HG02884 (cell line): ENCODE data around the gene LYPD6B.
"Not testable (repeated sequence)": the region's sequence is repeated elsewhere in the genome, so short reads cannot be mapped to it uniquely, and the experiment has no call there.

Source experiments
- ATAC-seq: cut with Tn5 transposase; IDR thresholded peaks from one replicate; pipeline ENCODE4 v1.9.1; 2021; ENCODE audit warnings: mild to moderate bottlenecking, moderate library complexity; ENCODE audit not compliant: unreplicated experiment

Gene LYPD6B

DNA sequence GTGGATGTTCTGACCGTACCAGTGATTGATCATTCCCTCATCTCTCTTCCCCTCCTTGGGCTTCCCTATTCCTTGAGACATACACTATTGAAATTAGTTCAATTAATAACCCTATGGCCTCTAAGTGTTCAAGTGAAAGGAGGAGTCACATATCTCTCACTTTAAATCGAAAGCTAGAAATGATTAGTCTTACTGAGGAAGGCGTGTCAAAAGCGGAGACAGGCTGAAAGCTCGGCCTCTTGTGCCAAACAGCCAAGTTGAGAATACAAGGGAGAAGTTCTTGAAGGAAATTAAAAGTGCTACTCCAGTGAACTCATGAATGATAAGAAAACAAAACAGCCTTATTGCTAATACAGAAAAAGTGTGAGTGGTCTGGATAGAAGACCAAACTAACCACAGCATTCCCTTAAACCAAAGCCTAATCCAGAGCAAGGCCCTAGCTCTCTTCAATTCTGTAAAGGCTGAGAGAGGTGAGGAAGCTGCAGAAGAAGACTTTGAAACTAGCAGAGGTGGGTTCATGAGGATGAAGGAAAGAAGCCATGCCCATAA, 147.5 kb downstream of the LYPD6B start:
- no peak for ATAC-seq

GRCh38 chr2:149187057-149187456, 148.6 kb downstream of the LYPD6B start:
- no peak for ATAC-seq

GRCh38 chr2:149188291-149188690, 149.8 kb downstream of the LYPD6B start:
- ATAC-seq = no peak

GRCh38 chr2:149189769-149190168, 151.3 kb downstream of the LYPD6B start:
- no peak for ATAC-seq

DNA sequence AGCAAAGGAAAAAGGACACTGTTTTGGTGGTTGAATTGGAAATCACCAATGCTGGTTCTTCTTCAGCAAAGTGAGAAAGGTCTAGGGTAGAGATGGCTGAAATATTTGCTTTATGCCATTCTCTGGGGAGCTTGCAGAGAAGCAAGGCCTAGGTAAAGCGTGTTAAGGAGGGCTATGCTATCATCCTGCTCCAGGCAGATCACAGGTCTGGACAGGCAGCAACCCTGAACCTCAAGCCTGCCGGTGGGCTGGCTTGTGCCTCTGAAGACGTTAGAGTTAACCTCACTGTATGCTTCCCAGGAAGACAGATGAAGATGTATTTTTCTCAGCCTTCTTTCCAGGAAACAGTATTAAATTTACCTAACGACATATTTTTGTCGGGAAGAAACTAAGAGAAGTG, 153.4 kb downstream of the LYPD6B start:
- ATAC-seq = no peak

GRCh38 chr2:149192427-149192826, 153.9 kb downstream of the LYPD6B start:
- ATAC-seq = no peak

DNA sequence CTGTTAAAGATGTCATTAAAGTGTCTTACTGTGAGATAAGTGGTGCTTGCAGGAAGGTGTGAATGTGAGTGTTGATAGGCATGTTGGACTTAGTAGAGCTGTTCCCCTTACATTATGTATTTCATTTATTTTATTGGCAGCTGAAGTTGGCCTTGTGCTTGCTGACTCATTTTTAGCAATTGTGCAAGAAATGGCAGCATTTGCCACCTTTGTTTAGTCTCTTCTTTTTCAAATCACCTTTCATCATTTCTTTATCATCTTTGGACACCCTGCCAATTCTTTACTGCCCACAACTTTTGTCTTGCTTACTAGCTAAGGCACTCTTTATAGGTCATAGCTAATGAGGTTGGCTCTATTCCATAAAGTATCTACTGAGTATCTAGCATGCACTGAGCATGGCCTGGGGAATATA, 161.6 kb downstream of the LYPD6B start:
- ATAC-seq = no peak

- no peak for ATAC-seq
These were observed 166.2 kb downstream of the LYPD6B start for GRCh38 chr2:149204686-149205085.

DNA sequence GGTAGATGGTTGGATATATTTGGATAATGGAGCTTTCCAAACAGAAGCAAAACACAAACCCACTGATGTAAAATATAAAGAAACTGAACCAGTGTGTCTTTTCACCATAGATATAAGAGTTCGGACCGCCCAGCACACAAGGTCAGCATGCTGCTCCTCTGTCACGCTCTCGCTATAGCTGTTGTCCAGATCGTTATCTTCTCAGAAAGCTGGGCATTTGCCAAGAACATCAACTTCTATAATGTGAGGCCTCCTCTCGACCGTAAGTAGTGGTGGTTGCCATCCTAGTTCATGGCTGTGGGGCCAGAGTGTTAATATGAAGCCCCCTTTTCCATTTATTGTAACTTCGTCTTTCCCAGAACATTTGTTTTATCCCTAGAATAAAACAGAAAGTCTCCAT, 166.6 kb downstream of the LYPD6B start:
- no peak for ATAC-seq

- ATAC-seq = no peak
These were observed 175.4 kb downstream of the LYPD6B start for GRCh38 chr2:149213764-149214493.

GRCh38 chr2:149218497-149218896, 180.0 kb downstream of the LYPD6B start:
- ATAC-seq = no peak

DNA sequence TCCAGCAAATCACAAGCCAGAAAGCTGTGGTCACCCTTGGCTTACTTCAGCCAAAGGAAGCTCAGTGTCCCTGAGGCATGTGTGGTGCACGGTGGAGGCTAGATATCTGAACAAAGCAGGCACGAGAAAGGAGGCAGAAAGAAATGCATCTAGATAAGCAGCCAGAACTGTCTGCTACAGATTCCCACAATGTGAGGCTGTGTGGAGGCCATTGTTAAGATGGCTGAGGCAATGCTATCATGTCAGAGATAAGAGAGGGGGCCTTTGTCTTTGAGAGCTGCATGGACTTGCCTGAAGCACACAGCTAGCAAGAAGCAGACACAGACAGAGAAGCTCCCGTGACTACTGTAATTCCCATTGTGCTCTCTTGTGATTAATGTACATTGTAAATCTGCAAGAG, 181.4 kb downstream of the LYPD6B start:
- no peak for ATAC-seq

- no peak for ATAC-seq
These were observed 182.5 kb downstream of the LYPD6B start for GRCh38 chr2:149221002-149221401.

DNA sequence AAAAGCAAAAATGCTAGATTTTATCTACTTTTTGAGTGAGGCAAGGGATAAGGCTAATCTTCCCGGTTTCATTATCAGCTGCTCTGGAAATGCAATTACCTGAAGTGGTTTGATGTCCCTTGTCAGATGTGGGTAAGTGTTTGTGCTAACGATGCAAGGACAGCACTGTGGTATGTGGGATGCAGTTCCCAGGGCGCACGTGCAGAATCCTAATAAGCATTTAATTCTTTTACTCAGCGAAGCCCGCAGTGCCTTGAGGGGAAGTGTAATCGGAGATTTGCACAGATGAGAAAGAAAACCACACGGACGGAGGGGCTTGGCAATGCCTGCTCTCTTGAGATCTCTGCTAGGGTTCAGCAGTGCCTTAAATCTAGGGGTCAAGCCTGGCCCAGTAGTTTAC, 183.4 kb downstream of the LYPD6B start:
- ATAC-seq = no peak

DNA sequence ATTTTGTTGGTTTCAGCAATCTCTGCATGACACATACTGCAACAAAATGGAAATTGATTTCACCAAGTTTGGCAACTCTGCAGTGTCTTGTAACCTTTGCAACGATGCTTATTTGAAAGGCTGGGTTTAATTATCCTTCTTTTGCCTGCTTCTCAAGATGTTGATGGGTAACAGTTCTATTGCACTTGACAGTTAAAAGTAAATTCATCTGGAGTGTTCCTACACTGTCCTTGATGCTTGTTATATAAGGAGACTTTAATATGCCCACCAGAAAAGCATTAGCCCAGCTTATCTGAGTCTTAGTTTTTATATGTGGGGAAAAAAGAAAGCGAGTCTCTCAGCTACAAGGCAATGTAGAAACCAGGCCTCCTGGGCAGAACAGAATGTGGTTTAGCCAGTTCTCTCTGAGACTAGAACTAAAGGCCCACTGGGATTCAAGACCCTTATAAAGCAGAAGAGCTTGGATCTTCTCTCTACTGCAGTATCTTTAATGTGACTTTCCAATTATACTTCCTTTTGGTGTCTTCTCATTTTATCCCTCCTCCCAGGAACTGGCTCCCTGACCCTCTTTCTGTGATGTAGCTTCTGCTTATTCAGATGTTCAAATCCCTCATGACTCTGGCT, 185.1 kb downstream of the LYPD6B start:
- no peak for ATAC-seq

DNA sequence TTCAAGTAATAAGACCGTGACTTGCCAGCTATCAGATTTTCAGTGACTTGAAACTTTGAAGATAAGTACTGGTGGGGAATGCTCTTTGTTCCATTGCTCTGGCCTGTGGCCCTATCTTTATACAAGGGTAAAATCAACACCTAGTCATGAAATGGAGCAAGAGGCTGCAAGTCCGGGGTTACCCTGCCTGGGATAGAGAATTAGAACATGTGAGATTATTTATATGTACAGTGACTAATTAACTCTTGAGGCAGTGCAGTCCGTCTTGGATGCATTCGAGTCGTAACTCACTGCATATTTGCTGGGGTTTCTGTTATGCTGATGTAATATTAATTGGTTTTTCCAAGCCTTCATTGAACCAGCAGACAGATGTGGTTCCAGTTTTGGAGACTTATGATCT, 186.0 kb downstream of the LYPD6B start:
- ATAC-seq = no peak

- ATAC-seq = no peak
These were observed 186.9 kb downstream of the LYPD6B start for GRCh38 chr2:149225446-149225845.

- ATAC-seq = no peak
These were observed 188.3 kb downstream of the LYPD6B start for GRCh38 chr2:149226790-149227189.

DNA sequence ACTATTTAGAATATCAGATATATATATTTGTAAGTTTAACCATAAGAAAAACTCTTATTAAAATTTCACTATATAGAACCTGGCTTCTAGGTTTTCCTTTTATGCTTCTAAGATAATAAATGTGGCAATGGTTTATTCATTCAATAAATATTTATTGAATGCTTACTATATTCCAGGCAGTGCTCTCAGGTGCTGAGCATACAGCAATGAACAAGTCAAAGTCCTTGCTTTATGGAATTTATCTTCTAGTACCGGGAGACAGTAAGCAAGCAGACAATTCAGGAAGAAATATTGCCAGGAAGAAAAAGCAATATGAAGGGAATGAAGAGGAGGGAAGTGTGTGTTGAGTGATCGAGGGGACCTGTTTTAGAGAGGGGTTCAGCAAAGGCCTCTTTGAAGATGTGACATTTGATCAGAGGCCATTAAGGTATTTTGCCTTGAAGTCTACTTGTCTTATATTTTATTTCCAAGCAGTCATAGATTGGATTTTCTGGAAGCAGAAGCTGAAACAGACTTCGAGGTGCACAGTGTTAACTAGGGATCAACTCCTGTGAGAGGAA, 197.4 kb downstream of the LYPD6B start:
- no peak for ATAC-seq

DNA sequence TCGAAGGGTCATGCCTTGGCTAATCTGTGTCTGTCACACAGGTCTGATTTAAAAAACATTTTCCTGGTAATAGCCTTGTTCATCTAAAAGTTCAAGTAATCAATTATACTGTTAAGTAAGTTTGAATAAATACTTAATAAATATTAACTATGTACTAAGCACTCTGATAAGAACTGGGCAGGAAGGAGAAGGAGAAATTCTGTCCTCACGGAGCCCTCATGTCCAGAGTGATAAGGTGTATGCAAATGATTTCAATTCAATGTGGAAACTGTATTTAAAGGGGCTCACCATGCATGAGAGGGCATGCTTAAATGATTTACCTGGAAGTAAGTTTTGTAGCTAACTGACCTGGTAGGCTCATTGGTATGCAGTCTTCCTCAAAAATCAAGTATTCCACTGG, 197.9 kb downstream of the LYPD6B start:
- ATAC-seq = no peak

- no peak for ATAC-seq
These were observed 207.7 kb downstream of the LYPD6B start for GRCh38 chr2:149246186-149246585.

DNA sequence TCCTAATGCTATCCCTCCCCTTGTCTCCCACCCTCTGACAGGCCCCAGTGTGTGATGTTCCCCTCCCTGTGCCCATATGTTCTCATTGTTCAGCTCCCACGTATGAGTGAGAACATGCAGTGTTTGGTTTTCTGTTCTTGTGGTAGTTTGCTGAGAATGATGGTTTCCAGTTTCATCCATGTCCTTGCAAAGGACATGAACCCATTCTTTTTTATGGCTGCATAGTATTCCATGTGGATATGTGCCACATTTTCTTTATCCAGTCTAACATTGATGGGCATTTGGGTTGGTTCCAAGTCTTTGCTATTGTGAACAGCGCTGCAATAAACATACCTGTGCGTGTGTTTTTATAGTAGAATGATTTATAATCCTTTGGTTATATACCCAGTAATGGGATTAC, 212.9 kb downstream of the LYPD6B start:
- ATAC-seq = not testable (repeated sequence)
